GM18505 (cell line): ENCODE measurements around the gene SRRM5.
"Not testable (repeated sequence)": the region's sequence is repeated elsewhere in the genome, so short reads cannot be mapped to it uniquely, and the experiment has no call there.

ENCODE experiments used
- ATAC-seq: cut with Tn5 transposase; IDR thresholded peaks from one replicate; pipeline ENCODE4 v1.9.1; 2021; ENCODE audit not compliant: unreplicated experiment
- POLR2A ChIP-seq: IDR thresholded peaks from 4 replicates; pipeline ENCODE4 v1.6.1; 2011; ENCODE audit warnings: borderline replicate concordance; ENCODE audit not compliant: insufficient read depth, insufficient read length; ENCODE audit errors: extremely low read depth

SRRM5 gene

GRCh38 chr19:43644181-43644580 lies 32.3 kb downstream of the SRRM5 start:
- TF ChIP-seq POLR2A = no peak
- no peak for ATAC-seq

- no peak for TF ChIP-seq POLR2A
- ATAC-seq = no peak
Observed at GRCh38 chr19:43648633-43649032, 36.7 kb downstream of the SRRM5 start.

- ATAC-seq = no peak
- TF ChIP-seq POLR2A = no peak
Observed at GRCh38 chr19:43649514-43649913, 37.6 kb downstream of the SRRM5 start.

- ATAC-seq = not testable (repeated sequence)
Observed at GRCh38 chr19:43650276-43650675, 38.4 kb downstream of the SRRM5 start.

GRCh38 chr19:43651758-43652545 lies 40.1 kb downstream of the SRRM5 start:
- no peak for ATAC-seq
- TF ChIP-seq POLR2A = no peak

GRCh38 chr19:43652546-43652874 lies 40.6 kb downstream of the SRRM5 start:
- TF ChIP-seq POLR2A = no peak
- no peak for ATAC-seq

- TF ChIP-seq POLR2A = no peak
- no peak for ATAC-seq
Observed at GRCh38 chr19:43656436-43656835, 44.5 kb downstream of the SRRM5 start.

GRCh38 chr19:43658001-43658400 lies 46.1 kb downstream of the SRRM5 start:
- no peak for ATAC-seq

GRCh38 chr19:43658494-43658893 lies 46.6 kb downstream of the SRRM5 start:
- ATAC-seq = no peak
- TF ChIP-seq POLR2A = no peak

More at GRCh38 chr19:43658001-43658400, 46.1 kb downstream of the SRRM5 start:
- no peak for TF ChIP-seq POLR2A

GRCh38 chr19:43660301-43660970 lies 48.5 kb downstream of the SRRM5 start:
- TF ChIP-seq POLR2A = no peak
- no peak for ATAC-seq

- no peak for ATAC-seq
- no peak for TF ChIP-seq POLR2A
Observed at GRCh38 chr19:43660971-43661360, 49.1 kb downstream of the SRRM5 start.

- TF ChIP-seq POLR2A = no peak
- no peak for ATAC-seq
Observed at GRCh38 chr19:43662487-43662886, 50.6 kb downstream of the SRRM5 start.

GRCh38 chr19:43664018-43664417 lies 52.1 kb downstream of the SRRM5 start:
- no peak for TF ChIP-seq POLR2A
- ATAC-seq = no peak
